SK-N-MC (cell line): ENCODE data around the gene ZKSCAN3.
"Not testable (repeated sequence)": the region's sequence is repeated elsewhere in the genome, so short reads cannot be mapped to it uniquely, and the experiment has no call there.

Experiments used
- DNase-seq: peaks from one replicate; pipeline ENCODE4 v3.0.0-alpha.2; 2011; ENCODE audit warnings: low read depth, low spot score
- H3K27ac ChIP-seq: fragments of 200-600 bp; sonication (generic); 2 replicates; pipeline ENCODE4 v1.5.1; 2016; ENCODE audit warnings: mixed run types
- H3K36me3 ChIP-seq: fragments of 200-600 bp; sonication (generic); 2 replicates; pipeline ENCODE4 v1.6.1; 2017; ENCODE audit warnings: antibody characterized with exemption, low read length, mixed read lengths; ENCODE audit not compliant: insufficient read depth
- H3K4me3 ChIP-seq: fragments of 200-600 bp; sonication (generic); 2 replicates; pipeline ENCODE4 v1.5.1; 2016
- H3K9ac ChIP-seq: fragments of 200-600 bp; sonication (generic); 2 replicates; pipeline ENCODE4 v1.8.0; 2017; ENCODE audit warnings: mixed run types, mixed read lengths; ENCODE audit not compliant: insufficient read length
- H3K9me3 ChIP-seq: fragments of 200-600 bp; sonication (generic); 2 replicates; pipeline ENCODE4 v1.6.1; 2017; ENCODE audit warnings: low read depth, mild to moderate bottlenecking, antibody characterized with exemption, low read length, moderate library complexity, mixed read lengths
- EZH2 ChIP-seq: fragments of 200-600 bp; sonication (generic); IDR thresholded peaks from one replicate; pipeline ENCODE4 v1.6.1; 2017; ENCODE audit warnings: antibody characterized with exemption
- FOXP2 ChIP-seq: optimal IDR thresholded peaks from 2 replicates; pipeline ENCODE3; 2011; ENCODE audit warnings: mild to moderate bottlenecking, moderate library complexity; ENCODE audit not compliant: insufficient read depth; ENCODE audit errors: extremely low read length, control extremely low read depth
- POLR2AphosphoS5 ChIP-seq: IDR thresholded peaks from 2 replicates; pipeline ENCODE4 v1.6.1; 2012; ENCODE audit warnings: mild to moderate bottlenecking, low read depth, low read length, borderline replicate concordance

Gene ZKSCAN3

GRCh38 chr6:28351087-28351486, 1.3 kb downstream of the ZKSCAN3 start:
- Histone ChIP-seq H3K4me3 (peak overlapping the region; percentile 90), H3K27ac (no peak overlapping the region; the same call in 1 of the 2 replicates), H3K9me3 (no peaks in the 10 kb centered on the region), H3K9ac (peak overlapping the region; percentile 88), H3K36me3 (no peaks in the 10 kb centered on the region)
- TF ChIP-seq FOXP2 (no peak), EZH2 (no peak), POLR2AphosphoS5 (no peak)
- DNase-seq: no peak

GRCh38 chr6:28351493-28351925, 1.8 kb downstream of the ZKSCAN3 start:
- no peaks in the 10 kb centered on the region for H3K9me3 ChIP-seq
- H3K4me3 ChIP-seq: peak overlapping the region; percentile 90
- H3K27ac ChIP-seq: no peak overlapping the region; the same call in 1 of the 2 replicates
- H3K9ac ChIP-seq: no peak overlapping the region
- no peaks in the 10 kb centered on the region for H3K36me3 ChIP-seq
- DNase-seq: no peak
- TF ChIP-seq POLR2AphosphoS5: no peak
- no peak for TF ChIP-seq EZH2
- TF ChIP-seq FOXP2: no peak

- DNase-seq: no peak
- Histone ChIP-seq H3K9ac (no peak overlapping the region), H3K36me3 (no peaks in the 10 kb centered on the region), H3K9me3 (no peaks in the 10 kb centered on the region), H3K4me3 (no peak overlapping the region), H3K27ac (no peak overlapping the region)
- TF ChIP-seq FOXP2: no peak
- TF ChIP-seq POLR2AphosphoS5: no peak
- TF ChIP-seq EZH2: no peak
These were observed 3.6 kb downstream of the ZKSCAN3 start for GRCh38 chr6:28353356-28353755.

- Histone ChIP-seq H3K9ac (no peak overlapping the region), H3K4me3 (no peak overlapping the region), H3K27ac (no peak overlapping the region), H3K36me3 (no peaks in the 10 kb centered on the region), H3K9me3 (no peaks in the 10 kb centered on the region)
- DNase-seq: no peak
- TF ChIP-seq POLR2AphosphoS5: no peak
- TF ChIP-seq EZH2: no peak
- TF ChIP-seq FOXP2: no peak
These were observed 4.4 kb downstream of the ZKSCAN3 start for GRCh38 chr6:28353981-28354676.

GRCh38 chr6:28354688-28355554, 5.2 kb downstream of the ZKSCAN3 start:
- no peak overlapping the region for H3K27ac ChIP-seq
- no peak overlapping the region for H3K9ac ChIP-seq
- H3K9me3 ChIP-seq: no peaks in the 10 kb centered on the region
- DNase-seq: no peak
- no peaks in the 10 kb centered on the region for H3K36me3 ChIP-seq
- no peak for TF ChIP-seq POLR2AphosphoS5
- no peak for TF ChIP-seq FOXP2
- TF ChIP-seq EZH2: no peak
- H3K4me3 ChIP-seq: peak overlapping the region; percentile 79

- Histone ChIP-seq H3K9ac (peak overlapping the region; percentile 65), H3K9me3 (no peaks in the 10 kb centered on the region), H3K4me3 (peak overlapping the region; percentile 79), H3K27ac (no peak overlapping the region), H3K36me3 (no peaks in the 10 kb centered on the region)
- TF ChIP-seq POLR2AphosphoS5 (0 out of 2 replicates have a peak, but pooled peaks have one; percentile 28), FOXP2 (no peak)
- peak; percentile 85 for DNase-seq
These were observed 6.3 kb downstream of the ZKSCAN3 start for GRCh38 chr6:28355743-28356665.

- no peak overlapping the region for H3K4me3 ChIP-seq
These were observed 6.9 kb downstream of the ZKSCAN3 start for GRCh38 chr6:28356666-28357020.

GRCh38 chr6:28357036-28357435, 7.3 kb downstream of the ZKSCAN3 start:
- no peaks in the 10 kb centered on the region for H3K9me3 ChIP-seq
- H3K27ac ChIP-seq: no peak overlapping the region
- DNase-seq: no peak
- no peaks in the 10 kb centered on the region for H3K36me3 ChIP-seq
- H3K9ac ChIP-seq: no peak overlapping the region
- TF ChIP-seq POLR2AphosphoS5: no peak
- no peak overlapping the region for H3K4me3 ChIP-seq

More at GRCh38 chr6:28356666-28357020, 6.9 kb downstream of the ZKSCAN3 start:
- H3K27ac ChIP-seq: no peak overlapping the region
- no peak for DNase-seq
- no peaks in the 10 kb centered on the region for H3K36me3 ChIP-seq
- TF ChIP-seq POLR2AphosphoS5 (no peak), EZH2 (no peak), FOXP2 (no peak)
- peak overlapping the region; percentile 30 for H3K9ac ChIP-seq
- H3K9me3 ChIP-seq: no peaks in the 10 kb centered on the region

- H3K9me3 ChIP-seq, H3K9ac ChIP-seq, H3K27ac ChIP-seq, H3K36me3 ChIP-seq, DNase-seq, H3K4me3 ChIP-seq: not testable (repeated sequence)
These were observed 9.8 kb downstream of the ZKSCAN3 start for GRCh38 chr6:28359562-28359961.
